GM21381 (cell line): Measurements from ENCODE around the gene ZNF335.
A peak's percentile ranks its signal among the peaks of the same experiment; 100 is the strongest.
"Not testable (repeated sequence)": the region's sequence is repeated elsewhere in the genome, so short reads cannot be mapped to it uniquely, and the experiment has no call there.

ENCODE experiments used
- ATAC-seq: cut with Tn5 transposase; IDR thresholded peaks from one replicate; pipeline ENCODE4 v1.9.1; 2021; ENCODE audit warnings: mild to moderate bottlenecking, moderate library complexity; ENCODE audit not compliant: unreplicated experiment

The ZNF335 gene

DNA sequence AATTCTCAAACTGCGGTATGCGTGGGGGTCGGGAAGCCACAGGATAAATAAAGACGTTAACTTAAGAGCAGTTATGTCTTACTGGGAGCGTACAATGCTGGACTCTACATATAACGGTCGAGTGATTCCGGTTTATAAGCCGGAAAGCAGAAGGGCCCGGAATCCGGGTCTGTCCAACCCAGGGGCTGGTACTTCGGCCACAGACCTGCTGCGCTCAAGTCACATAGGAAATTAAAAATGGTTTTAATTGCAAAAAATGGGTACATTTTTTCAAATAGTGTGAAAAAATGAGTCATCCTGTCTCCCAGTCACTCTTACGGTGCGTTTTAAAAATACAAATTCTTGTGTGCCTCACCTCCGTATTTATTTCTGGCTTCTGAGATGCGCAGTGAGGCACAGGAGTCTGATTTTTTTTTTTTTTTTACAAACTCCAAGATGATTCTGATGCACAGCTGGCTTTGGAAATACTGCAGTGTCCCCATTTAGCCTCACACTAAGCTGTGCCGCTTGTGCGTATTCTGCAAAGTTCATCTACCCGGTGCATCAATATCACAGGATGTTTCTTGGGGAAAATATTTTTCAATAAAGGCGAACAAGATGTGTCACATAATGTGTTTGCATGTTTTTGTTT, 36.5 kb downstream of the ZNF335 start:
- peak; percentile 5 for ATAC-seq

DNA sequence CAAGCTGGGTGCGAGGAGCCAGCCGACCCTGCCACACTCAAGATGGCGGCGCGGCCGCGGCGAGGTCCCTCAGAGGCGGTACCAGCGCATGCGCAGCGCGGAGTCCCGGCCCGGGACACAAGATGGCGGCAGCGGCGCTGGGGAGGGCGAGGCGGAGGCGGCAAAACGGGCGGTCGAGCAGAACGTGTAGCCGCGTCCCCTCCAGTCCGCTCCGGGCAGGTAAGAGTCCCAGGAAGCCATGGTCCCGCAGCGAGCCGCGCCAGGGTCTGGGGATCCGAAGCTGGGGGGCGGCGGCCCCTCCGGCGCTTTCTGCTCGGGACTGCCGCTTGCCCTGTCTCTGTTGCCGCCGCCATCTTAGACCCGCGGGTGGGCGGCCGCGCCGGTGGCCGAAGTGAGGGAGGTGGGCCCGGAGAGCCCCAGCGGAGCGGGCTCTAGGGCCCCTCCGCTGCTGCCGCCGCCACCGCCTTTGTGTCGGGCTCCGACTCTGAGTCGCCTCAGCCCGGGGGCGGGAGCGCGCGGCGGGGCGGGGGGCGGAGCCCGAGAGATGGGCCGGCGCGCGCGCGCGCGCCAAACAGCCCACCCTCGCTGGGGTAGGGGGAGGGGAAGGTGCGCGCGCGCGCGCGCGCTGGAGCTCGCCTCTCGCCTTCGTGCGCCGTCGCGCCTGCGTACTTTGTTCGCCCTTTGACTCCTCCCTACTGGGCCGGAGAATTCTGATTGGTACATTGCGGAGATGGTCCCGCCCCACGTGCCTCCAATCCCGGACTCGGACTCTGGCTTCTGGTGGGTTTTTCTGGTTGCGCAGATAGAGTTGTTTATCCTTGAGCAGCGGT, 37.2 kb downstream of the ZNF335 start, which contains the start of gene PCIF1:
PCIF1 (plus strand) TSS at position 98 of the 830 bp plus-strand sequence. CDS start 4,317 bp downstream, outside the sequence.
- ATAC-seq: peak; percentile 73

DNA sequence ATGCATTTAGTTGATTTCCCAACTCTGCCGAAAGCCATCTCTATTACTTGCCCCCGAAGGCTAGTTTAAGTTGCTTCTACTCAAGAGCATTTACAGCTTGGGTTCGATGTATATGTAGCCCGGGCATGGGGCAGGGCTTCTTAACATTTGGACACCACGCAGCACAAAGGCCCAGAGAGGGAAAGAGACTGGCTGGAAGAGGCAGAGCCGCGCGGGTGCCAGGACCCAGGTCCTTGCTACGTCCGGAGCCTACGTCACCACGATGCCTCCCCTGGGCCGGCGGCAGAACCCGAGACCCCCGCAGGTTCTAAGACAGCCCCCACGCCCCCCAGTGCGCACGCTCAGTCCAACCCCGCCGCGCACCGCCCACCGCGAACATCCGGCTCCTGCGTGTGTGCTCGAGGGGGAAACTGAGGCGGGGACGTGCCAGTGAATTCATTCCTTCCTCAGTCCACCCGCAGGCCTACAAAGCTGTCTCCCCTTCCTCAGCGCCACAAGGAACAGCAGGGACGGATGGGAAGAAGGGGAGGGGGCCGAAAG, 37.9 kb downstream of the ZNF335 start:
- ATAC-seq: peak; percentile 17

DNA sequence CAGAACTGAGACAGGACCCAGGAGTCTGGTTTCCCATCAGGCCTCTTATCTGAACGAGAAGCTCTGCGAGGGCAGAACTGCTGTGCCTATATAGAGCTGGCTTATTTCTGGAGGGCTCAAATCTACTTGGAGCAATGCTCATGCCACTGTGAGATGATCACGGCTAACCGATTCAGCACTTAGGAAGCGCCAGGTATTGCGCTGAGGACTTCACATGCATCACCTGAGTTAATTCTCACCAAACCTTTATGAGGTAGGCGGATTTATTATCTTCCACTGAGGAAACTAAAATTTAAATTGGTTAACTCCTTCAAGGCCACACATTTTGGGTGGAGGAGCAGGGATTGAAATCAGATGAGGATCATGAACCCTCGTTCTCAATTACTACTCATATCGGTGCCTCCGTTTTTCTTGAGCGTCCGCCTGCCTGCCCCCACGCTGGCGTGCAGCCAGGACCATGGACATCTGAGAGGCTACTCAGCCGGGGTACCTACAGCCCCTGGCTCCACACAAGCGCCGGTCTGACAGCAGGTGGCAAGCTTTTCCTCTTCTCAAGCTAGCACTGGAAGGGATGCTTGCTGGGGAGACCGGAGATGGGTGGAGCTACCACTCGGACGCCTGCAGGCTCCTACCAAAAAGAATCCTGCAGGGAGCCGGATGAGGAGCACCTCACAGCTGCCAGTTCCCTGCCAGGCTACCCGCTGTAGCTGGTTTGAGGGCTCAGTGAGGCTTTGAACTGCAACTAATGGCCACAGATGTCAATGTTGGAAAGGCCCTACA, 38.5 kb downstream of the ZNF335 start:
- ATAC-seq: peak; percentile 18

DNA sequence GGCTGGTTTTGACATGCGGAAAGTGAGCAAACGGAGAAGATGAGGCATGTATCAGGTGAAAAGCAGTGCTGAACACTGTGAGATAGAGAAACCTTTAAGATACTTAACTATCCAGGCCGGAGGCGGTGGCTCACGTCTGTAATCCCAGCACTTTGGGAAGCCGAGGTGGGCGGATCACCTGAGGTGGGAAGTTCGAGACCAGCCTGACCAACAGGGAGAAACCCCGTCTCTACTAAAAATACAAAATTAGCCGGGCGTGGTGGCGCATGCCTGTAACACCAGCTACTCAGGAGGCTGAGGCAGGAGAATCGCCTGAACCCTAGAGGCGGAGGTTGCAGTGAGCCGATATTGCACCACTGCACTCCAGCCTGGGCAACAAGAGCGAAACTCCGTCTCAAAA, 40.3 kb downstream of the ZNF335 start:
- not testable (repeated sequence) for ATAC-seq

DNA sequence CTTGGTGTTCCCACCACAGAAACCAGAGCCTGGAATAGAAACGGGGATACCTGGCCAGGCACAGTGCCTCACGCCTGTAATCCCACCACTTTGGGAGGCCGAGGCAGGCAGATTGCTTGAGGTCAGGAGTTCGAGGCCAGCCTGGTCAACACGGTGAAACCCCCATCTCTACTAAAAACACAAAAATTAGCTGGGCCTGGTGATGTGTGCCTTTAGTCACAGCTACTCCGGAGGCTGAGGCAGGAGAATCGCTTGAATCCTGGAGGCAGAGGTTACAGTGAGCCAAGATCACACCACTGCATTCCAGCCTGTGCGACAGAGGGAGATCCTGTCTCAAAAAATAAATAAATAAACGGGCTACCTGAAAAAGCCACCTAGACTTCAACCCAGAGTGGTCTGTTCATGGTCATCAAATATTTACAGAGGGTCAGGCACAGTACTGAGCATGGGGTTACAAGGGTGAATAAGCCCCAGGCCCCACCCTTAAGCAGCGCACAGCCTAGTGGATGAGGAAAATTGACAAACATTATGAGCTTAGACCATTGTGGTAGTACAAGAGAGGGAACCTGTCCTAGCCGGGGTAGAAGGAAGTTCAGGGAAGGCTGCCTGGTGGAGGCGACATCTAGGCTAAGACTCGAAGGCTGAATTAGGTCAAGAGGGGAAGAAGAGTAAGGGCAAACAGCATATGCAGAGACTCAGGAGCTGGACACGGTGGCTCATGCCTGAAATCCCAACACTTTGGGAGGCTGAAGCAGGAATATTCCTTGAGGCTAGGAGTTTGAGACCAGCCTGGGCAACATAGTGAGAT, 44.7 kb downstream of the ZNF335 start:
- ATAC-seq: no peak

DNA sequence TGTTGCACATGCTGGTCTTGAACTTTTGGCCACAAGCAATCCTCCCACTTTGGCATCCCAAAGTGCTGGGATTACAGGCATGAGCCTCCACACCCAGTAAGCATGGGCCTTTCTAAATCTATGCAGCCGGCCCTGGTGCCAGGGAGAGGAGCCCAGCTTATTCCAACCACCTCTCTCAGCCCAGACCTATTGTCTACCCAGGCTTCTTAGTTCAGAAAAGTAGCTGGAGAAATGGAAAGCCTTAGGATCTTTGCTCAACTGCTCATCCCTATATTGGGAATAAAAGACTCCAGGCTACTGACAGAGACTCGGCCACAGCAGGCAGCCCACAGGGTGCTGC, 45.3 kb downstream of the ZNF335 start:
- ATAC-seq: no peak

DNA sequence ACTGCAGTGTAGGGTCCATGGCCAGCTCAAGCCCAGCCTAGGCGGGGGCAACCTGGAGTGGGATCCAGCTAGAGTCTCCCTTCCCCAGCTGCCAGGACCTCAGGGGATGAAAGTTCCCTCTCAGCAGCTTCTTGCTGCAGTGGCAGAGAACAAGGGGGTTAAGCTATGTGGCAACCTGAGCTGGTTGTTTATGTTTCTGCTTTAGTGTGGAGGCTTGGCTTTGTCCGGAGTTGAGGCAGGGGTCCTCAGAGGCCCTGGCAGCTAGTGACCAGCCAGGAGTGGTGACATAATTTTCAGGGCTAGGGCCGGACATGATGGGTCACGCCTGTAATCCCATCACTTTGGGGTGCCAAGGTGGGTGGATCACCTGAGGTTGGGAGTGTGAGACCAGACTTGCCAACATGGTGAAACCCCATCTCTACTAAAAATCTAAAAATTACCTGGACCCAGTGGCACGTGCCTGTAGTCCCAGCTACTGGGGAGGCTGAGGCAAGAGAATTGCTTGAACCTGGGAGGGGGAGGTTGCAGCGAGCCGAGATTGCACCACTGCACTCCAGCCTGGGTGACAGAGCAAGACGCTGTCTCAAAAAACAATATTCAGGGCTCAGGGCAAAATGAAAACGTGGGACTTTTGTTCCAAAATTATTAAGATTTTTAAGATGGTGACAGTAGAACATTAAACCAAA, 46.0 kb downstream of the ZNF335 start:
- no peak for ATAC-seq

DNA sequence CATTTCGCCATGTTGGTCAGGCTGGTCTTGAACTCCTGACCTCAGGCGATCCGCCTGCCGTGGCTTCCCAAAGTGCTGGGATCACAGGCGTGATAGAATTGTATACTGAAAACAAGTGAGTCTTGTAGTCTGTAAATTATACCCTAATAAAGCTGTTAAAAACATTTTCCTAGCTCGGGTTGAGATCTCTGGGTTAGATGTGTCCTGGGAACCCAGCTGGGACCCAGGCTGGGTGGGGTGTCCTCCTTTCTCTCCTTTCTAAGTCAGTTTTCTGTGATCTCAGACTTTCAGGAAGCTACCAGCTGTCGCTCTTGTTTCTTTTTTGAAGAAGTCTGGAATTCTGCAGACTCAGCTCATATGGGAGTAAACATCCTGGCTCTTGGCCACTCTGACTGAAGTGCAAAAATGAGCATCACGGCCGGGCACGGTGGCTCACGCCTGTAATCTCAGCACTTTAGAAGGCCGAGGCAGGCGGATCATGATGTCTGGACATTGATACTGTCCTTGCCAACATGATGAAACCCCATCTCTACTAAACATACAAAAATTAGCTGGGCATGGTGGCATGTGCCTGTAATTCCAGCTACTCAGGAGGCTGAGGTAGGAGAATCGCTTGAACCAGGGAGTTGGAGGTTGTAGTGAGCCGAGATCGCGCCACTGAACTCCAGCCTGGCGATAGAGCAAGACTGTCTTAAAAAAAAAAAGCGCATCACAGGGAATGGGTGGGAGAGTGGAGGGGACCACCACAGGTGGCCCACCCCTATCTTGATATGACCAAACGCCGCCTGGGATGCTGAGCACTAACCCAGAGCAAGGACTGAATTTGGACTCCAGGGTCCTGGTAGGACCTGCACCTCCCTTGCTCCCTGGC, 47.4 kb downstream of the ZNF335 start:
- no peak for ATAC-seq

DNA sequence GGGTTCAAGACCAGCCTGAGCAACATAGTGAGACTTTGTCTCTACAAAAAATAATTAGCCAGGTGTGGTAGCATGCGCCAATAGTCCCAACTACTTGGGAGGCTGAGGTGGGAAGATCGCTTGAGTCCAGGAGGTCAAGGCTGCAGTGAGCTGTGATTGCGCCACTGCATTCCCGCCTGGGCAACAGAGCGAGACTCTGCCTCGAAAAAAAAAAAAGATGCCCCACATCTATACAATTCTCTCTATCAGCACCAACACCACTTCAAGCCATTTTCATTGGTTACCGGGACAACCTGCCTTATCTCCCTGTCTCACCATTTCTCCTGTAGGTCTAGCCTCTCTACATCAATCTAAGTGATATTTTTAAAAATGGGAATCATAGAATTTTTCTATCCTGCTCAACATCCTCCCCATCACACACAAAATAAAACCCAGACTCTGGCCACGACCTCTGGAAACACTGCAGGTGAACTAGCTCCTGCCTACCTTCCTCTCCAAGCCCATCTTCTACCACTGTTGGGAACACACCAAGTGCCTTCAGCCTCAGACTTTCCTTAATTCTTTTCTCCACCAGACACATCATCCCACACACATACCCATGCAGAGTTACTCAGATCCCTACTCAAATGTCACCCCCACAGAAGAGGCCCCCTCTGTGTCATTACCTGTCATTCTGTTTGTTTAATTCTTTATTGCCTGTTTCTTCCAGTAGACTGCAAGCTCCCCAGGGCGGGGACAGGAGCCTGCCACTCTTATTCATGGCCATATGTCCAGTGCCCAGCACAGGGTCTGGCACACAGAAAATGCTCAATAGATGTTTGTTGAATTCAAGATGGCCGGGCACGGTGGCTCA, 50.4 kb downstream of the ZNF335 start:
- no peak for ATAC-seq

DNA sequence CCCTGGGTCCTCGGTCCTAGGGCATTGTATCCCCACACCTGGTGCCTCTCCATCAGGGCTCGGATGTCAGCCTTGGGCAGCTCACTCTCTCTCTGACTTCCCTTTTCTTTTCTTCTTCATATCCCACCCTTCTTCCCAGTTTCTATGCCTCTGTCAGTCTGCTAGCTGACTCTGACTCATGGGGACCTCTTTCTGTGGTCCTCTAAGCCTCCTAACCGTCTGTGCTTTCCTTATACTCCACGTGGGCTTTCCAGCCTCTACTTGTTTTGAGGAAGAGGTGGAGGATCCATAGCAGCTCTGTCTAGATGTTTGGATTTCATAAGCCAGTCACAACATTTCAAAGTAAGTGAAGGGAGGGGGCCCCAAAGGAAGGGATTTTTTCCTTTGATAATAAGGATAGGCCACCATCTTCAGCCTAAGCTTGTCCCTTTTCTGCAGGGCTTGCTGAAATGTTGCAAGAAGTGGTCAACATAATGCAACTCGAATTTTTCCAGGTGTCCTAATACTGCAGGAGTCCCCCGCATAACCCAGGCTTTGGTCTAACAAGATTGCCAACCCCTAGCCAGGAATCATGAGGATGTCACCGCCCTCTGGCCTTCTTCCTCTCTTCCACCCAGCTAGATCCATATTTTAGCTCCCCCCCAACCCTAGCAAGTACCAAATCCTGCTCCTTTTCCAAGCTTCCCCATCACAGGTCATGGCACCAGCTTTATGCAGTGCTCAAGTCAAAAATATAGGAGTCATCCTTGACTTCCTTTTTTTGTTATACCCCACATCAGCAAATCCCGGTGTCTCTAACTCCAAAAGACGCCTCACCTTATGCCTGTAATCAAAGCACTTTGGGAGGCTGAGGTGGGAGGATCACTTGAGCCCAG, 51.3 kb downstream of the ZNF335 start:
- no peak for ATAC-seq

DNA sequence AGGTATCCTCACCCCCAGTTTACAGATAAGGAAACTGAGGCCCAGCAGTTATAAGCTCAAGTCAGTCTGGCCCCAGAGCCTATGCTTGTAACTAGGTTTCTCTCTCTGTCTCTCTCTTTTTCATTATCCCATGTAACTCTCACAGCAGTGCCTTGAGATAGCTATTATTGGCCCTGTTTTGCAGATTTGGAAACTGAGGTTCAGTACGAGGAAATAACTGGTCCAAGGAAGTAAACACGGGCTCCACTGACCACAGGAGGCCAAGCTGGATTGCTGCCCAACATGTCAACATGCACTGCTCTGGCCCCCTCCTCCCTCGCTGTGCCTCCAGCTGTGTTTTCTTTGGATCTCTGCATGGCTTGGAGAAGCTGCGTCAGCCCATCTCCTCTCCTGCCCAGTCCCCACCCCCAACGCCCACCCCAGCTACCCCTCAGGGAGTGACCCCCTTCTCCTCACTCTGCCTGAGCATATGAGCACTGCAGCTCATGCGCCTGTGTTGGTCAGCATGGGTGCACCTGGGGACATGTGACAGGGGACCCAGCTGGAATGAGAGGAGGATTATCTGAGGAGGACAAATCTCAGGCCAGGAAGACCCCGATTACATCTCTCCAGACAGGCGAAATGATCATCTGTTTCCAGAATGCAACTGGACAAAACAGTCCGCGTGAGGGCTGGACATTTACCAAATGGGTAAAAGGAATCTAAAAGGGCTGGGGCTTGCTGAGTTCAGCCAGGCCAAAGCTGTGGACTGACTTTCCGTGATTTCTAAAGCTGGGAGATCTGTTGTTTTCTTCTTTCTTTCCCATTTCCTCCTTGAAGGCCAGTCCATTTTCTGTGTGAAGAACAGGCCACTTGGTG, 52.2 kb downstream of the ZNF335 start:
- no peak for ATAC-seq

DNA sequence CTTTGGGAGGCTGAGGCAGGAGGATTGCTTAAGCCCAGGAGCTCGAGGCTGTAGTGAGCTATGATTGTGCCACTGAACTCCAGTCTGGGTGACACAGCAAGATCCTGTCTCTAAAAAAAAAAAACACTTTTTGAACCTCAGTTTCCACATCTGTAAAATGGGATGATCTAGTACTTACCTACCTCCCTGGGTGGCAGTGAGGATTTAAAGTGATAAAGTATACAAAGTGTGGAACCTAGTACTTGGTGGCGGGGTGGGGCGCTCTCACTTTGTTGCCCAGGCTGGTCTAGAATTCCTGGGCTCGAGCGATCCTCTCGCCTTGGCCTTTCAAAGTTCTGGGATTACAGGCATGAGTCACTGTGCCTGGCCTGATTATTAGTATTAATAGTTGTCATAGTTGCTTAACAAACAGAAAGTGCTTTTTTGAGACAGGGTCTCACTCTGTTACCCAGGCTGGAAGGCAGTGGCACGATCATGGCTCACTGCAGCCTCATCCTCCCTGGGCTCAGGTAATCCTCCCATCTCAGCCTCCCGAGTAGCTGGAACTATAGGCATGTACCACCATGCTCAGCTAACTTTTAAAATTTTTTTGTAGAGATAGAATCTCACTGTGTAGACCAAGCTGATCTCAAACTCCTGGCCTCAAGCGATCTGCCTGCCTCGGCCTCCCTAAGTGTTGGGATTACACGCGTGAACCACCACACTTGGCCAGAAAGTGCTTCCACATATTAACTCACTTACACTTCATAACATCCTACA, 53.0 kb downstream of the ZNF335 start:
- ATAC-seq: no peak

DNA sequence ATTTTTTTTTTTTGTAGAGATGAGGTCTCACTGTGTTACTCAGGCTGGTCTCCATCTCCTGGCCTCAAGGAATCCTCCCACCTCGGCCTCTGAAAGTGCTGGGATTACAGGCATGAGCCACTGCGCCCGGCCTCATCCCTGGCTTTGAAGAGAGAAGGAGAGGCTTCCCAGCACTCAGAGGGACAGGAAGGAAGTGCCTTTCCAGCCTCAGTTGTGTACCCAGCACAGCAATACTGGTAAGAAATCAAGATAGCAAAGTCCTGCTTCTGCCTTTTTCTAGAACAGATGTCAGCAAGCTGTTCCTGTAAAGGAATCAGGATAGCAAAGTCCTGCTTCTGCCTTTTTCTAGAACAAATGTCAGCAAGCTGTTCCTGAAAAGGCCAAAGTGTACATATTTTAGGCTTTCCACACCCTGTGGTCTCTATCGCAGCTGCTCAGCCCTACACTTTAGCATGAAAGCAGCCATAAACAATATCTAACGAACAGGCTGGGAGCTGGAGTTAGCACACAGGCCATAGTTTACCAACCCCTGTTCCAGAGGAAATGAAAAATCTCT, 53.7 kb downstream of the ZNF335 start:
- no peak for ATAC-seq

DNA sequence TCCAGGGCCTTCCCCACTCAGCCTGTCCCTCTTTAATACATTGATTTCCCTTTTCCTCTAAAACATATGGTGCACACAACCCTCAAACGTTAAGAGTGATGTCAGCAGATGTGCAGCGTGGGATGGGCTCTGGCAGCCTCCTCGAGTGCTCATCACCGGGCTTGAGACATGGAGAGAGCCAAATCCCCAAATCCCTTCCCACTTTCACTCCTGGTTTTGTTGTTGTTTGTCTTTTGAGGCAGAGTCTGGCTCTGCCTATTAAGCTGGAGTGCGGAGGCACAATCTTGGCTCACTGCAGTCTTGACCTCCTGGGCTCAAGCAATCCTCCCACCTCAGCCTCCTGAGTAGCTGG, 54.2 kb downstream of the ZNF335 start:
- no peak for ATAC-seq
